Activated CD8-positive, alpha-beta memory T cell treated with anti-CD3 and anti-CD28 coated beads for 36 hours (primary cell): Measurements from ENCODE around the gene CARMIL3. TPM values are rescaled to one million over a fixed set of nuclear protein-coding genes. Genes with fewer than 3 reads are reported as not detected.

Experiments used
- CTCF ChIA-PET: fragments of 350-600 bp; sonication (Branson Sonifier 250); formaldehyde crosslinking; loops from one replicate; lab custom pipeline; 2021; ENCODE audit warnings: antibody characterized with exemption; lab: Charles Lee
- POLR2A ChIA-PET: fragments of 350-600 bp; sonication (Branson Sonifier 250); formaldehyde crosslinking; loops from one replicate; lab custom pipeline; 2021; ENCODE audit warnings: antibody characterized with exemption; lab: Charles Lee
- total RNA-seq, 2 experiments: library from RNA; stranded (reverse); gene quantifications; one replicate each; pipeline ENCODE4 v1.2.3, GENCODE V29; 2021

Gene CARMIL3
- total RNA-seq, 2 experiments from 2014 or later = 1.2 to 1.5 TPM

DNA sequence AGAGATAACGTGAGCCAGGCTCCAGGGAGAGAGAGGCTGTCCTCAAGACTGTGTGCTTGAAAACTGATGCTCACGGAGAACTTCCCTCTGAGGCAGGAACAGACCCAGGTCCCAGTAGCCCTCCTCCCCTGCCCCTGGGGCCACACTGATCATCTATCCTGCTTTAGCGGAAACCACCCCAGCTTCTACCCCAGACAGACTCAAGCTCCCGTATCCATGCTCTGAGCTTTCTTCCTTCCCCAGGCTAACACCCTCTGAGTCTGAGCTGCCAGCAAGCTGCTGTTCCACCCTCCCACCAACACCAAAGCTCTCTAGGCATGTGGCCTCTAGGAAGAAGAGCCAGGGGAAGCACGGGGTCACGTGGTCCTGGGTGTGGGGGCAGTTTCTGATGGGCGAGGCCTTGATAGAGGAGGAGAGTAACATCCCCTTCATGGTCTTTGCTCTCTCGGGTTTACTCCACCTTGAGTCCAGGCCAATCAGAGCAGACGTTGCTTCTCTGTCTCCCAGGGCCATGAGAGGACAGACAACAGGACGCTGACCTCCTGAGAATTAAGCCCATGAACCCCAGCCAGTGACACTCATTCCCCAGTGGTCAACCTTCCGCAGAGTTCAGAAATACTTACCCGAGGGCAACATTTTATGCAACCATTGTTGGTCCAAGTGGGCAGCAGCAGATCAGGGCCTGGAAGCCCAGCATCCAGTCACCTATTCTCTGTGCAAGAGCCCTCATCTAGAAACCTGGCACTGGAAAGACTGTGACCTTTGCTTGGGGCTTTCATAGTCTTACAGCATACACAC lies 43.7 kb downstream of the CARMIL3 start:
- ChIA-PET CTCF (interaction anchor here (0.7 to 8.8 kb wide), 13 partner anchors 10 to 129 kb away, joined by 3 to 102 read pairs (median 4); partner anchors contain the start of genes DCAF11, IRF9 and NRL), POLR2A (interaction anchor here (0.6 to 3.2 kb wide), 11 partner anchors 9 to 136 kb away, joined by 3 to 31 read pairs (median 6); partner anchors contain the start of genes CARMIL3, DCAF11, NRL and PSME1)

DNA sequence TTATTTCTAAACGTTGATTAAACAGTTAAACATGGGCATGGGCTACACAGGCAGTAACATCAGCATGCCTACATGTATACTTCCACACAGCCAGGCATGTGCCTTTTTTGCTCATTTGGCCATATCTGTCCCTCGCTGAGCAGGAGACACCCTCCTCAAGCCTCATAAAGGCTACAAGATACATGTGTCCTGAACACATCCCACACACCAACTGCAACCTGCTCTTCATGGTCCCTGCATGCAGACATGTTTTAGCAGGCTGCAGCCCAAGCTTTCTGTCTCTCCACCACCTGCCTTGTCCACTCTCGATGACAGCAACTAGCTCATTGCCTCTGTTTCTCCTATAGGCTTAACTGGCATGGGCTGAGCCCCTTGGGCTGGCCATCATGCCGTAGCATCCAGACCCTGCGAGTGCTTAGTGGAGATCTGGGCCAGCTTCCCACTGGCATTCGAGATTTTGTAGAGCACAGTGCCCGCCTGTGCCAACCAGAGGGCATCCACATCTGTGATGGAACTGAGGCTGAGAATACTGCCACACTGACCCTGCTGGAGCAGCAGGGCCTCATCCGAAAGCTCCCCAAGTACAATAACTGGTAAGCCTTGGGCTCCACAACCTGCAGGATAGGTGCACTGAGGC lies 44.9 kb downstream of the CARMIL3 start:
- ChIA-PET POLR2A (interaction anchor here (0.7 kb wide), 1 partner anchor 16 kb away, joined by 17 read pairs; no protein-coding TSS in a partner anchor), CTCF (interaction anchor here (0.7 to 8.2 kb wide), 3 partner anchors 10 to 156 kb away, joined by 6 to 70 read pairs (median 8); no protein-coding TSS in a partner anchor)

- ChIA-PET CTCF (interaction anchor here (1.2 to 8.2 kb wide), 2 partner anchors 9 to 29 kb away, joined by 3 to 70 read pairs; no protein-coding TSS in a partner anchor), POLR2A (no interaction called here)
These were observed 46.6 kb downstream of the CARMIL3 start for GRCh38 chr14:24098229-24098926.

- ChIA-PET POLR2A (no interaction called here), CTCF (interaction anchor here (8.2 kb wide), 1 partner anchor 8 kb away, joined by 70 read pairs; no protein-coding TSS in a partner anchor)
These were observed 47.4 kb downstream of the CARMIL3 start for GRCh38 chr14:24098927-24099813.

- POLR2A ChIA-PET = interaction anchor here (1.3 kb wide), 1 partner anchor 20 kb away, joined by 4 read pairs; no protein-coding TSS in a partner anchor
These were observed 48.6 kb downstream of the CARMIL3 start for GRCh38 chr14:24100197-24100981.

DNA sequence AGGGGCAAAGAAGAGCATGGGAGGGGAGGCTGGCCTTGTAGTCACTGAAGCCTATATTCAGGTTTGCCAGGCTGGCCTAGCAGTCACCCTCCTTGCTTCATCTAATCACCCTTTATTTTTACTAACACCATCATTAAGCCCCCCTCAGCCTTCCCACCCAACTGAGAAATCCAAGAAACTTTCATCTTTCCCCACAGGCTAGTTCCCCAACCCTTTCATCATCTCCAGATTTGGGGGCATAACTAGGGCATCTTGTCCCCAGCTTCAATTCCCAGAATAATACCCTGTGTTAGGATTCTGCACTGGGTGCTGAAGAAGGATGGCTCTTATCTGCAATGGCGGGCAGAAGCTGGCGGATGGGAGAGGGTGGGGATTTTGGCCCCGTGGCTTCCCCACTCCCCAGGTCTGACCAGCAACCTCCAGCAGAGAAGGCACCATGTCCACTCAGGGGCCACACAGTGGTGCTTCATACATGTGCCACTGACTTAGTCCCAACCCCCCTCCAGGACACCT lies 49.2 kb downstream of the CARMIL3 start:
- ChIA-PET CTCF (interaction anchor here (1.2 kb wide), 2 partner anchors 13 to 41 kb away, joined by 3 to 4 read pairs; partner anchors contain the start of gene DCAF11), POLR2A (interaction anchor here (1.3 kb wide), 1 partner anchor 20 kb away, joined by 4 read pairs; no protein-coding TSS in a partner anchor)

More at GRCh38 chr14:24100197-24100981, 48.6 kb downstream of the CARMIL3 start:
- CTCF ChIA-PET = interaction anchor here (1.2 kb wide), 1 partner anchor 14 kb away, joined by 4 read pairs; the partner anchor contains the start of gene DCAF11

- CTCF ChIA-PET = interaction anchor here (0.9 to 1.0 kb wide), 2 partner anchors 39 to 44 kb away, joined by 3 to 4 read pairs; no protein-coding TSS in a partner anchor
- POLR2A ChIA-PET = interaction anchor here (0.5 kb wide), 1 partner anchor 51 kb away, joined by 3 read pairs; no protein-coding TSS in a partner anchor
These were observed 50.7 kb downstream of the CARMIL3 start for GRCh38 chr14:24102357-24103048.

- POLR2A ChIA-PET = interaction anchor here (0.6 to 1.7 kb wide), 2 partner anchors 9 to 66 kb away, joined by 6 to 7 read pairs; partner anchors contain the start of gene PCK2
These were observed 51.6 kb downstream of the CARMIL3 start for GRCh38 chr14:24103451-24103850.

GRCh38 chr14:24105609-24106239 lies 53.9 kb downstream of the CARMIL3 start:
- CTCF ChIA-PET = interaction anchor here (1.4 to 5.6 kb wide), 3 partner anchors 10 to 16 kb away, joined by 3 to 70 read pairs (median 4); partner anchors contain the start of gene PCK2
- POLR2A ChIA-PET = interaction anchor here (0.7 kb wide), 1 partner anchor 52 kb away, joined by 3 read pairs; no protein-coding TSS in a partner anchor

More at GRCh38 chr14:24103451-24103850, 51.6 kb downstream of the CARMIL3 start:
- CTCF ChIA-PET = no interaction called here

DNA sequence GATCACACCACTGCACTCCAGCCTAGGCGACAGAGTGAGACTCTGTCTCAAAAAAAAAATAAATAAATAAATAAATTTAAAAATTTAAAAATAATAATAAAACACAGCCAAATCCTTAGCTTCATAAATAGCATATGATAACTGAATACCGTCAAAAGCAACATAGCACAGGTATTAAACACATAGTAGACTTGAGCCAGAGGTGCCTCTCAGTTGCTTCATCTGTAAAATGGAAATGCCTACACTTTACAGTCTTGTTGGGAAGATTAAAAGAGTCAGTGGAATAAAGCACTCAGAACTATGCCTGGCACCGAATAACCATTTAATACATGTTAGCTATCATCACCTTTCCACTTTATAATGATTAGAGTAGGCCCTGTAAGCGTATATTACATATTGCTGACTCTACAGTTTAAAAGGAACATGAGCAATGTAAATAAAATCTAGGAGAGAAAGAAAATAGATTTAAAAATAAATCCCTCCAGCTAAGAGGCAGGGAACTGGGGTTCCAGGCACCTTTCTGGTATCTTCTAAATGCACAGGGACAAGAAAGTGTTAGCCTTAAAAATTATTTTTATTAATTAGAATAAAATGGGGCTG lies 55.0 kb downstream of the CARMIL3 start:
- POLR2A ChIA-PET = interaction anchor here (0.7 to 0.8 kb wide), 2 partner anchors 12 to 53 kb away, joined by 3 read pairs; no protein-coding TSS in a partner anchor
- CTCF ChIA-PET = interaction anchor here (1.0 to 5.6 kb wide), 6 partner anchors 12 to 54 kb away, joined by 3 to 70 read pairs (median 12); partner anchors contain the start of genes IRF9 and PCK2

- ChIA-PET CTCF (interaction anchor here (0.5 to 5.6 kb wide), 21 partner anchors 13 to 1169 kb away, joined by 3 to 70 read pairs (median 5); partner anchors contain the start of genes CARMIL3, DHRS4L2, EMC9 and IRF9), POLR2A (interaction anchor here (0.7 to 2.0 kb wide), 5 partner anchors 15 to 925 kb away, joined by 4 to 13 read pairs (median 6); partner anchors contain the start of genes IRF9, PCK2 and PSME1)
These were observed 56.6 kb downstream of the CARMIL3 start for GRCh38 chr14:24108336-24108874.

DNA sequence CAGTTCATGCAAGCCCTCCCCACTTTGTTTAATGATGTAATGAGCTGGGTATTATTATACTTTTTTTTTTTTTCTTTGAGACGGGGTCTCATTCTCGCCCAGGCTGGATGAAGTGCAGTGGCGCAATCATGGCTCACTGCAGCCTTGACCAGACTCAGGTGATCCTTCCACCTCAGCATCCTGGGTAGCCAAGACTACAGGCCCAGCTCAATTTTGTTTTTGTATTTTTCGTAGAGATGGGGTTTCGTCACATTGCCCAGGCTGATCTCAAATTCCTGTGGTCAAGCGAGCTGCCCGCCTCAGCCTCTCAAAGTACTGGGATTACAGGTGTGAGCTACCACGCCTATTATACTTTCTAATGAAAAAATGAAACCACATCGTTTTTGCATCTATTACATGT lies 58.3 kb downstream of the CARMIL3 start:
- CTCF ChIA-PET = interaction anchor here (0.6 to 3.9 kb wide), 7 partner anchors 15 to 1100 kb away, joined by 3 to 25 read pairs (median 5); partner anchors contain the start of gene PCK2

GRCh38 chr14:24110523-24110922 lies 58.7 kb downstream of the CARMIL3 start:
- ChIA-PET CTCF (interaction anchor here (1.0 to 3.9 kb wide), 4 partner anchors 16 to 53 kb away, joined by 4 to 25 read pairs (median 6); partner anchors contain the start of gene PCK2), POLR2A (no interaction called here)

More for the DNA sequence above, 58.3 kb downstream of the CARMIL3 start:
- POLR2A ChIA-PET = interaction anchor here (0.7 kb wide), 3 partner anchors 15 to 222 kb away, joined by 3 to 7 read pairs (median 6); no protein-coding TSS in a partner anchor
